Lower leg skin (tissue), 3 donors: ENCODE measurements around the gene LRP6.

Experiments used
- POLR2A ChIP-seq, 2 donors: fragments of 450-650 bp; IDR thresholded peaks; one replicate each; pipeline ENCODE4 v1.6.1; 2016 to 2017; ENCODE audit warnings: antibody characterized with exemption in 2 of 2, mild to moderate bottlenecking in 1 of 2, moderate library complexity in 1 of 2
- TF ChIP-seq, protein P1 (sequence below), 3 donors: fragments of 450-650 bp; IDR thresholded peaks; one replicate each; pipeline ENCODE4 v1.5.1; 2016; ENCODE audit warnings: antibody characterized with exemption in 3 of 3, mild to moderate bottlenecking in 3 of 3, moderate library complexity in 2 of 3

DNA sequence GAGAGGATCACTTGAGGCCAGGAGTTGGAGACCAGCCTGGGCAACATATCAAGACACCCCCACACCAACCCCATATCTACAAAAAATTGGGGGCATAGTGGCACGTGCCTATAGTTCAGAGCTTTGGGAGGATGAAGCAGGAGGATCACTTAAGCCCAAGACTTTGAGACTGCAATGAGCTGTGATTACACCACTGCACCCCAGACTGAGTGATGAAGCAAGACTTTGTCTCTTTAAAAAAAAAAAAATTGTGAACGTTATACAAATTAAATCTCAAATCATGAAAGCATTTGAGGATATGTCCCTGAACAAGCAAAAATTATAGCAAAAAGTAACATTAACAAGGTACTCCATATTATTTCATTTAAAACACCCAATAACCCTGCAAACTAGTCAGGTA lies 2.9 kb downstream of the LRP6 start:
- no peak for TF ChIP-seq POLR2A (IDR thresholded peaks at IDR 0.05)
- TF ChIP-seq, protein P1, sequence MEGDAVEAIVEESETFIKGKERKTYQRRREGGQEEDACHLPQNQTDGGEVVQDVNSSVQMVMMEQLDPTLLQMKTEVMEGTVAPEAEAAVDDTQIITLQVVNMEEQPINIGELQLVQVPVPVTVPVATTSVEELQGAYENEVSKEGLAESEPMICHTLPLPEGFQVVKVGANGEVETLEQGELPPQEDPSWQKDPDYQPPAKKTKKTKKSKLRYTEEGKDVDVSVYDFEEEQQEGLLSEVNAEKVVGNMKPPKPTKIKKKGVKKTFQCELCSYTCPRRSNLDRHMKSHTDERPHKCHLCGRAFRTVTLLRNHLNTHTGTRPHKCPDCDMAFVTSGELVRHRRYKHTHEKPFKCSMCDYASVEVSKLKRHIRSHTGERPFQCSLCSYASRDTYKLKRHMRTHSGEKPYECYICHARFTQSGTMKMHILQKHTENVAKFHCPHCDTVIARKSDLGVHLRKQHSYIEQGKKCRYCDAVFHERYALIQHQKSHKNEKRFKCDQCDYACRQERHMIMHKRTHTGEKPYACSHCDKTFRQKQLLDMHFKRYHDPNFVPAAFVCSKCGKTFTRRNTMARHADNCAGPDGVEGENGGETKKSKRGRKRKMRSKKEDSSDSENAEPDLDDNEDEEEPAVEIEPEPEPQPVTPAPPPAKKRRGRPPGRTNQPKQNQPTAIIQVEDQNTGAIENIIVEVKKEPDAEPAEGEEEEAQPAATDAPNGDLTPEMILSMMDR (IDR thresholded peaks at IDR 0.05): no peak
